Loucy (cell line): ENCODE measurements around the gene ACBD3.

Experiments
- H2AFZ ChIP-seq: fragments of 200-600 bp; sonication (generic); 2 replicates; pipeline ENCODE4 v1.6.0; 2016; ENCODE audit warnings: antibody characterized with exemption, mild to moderate bottlenecking, low read length, moderate library complexity
- H3F3A ChIP-seq: fragments of 200-600 bp; 2 replicates; pipeline ENCODE4 v1.6.0; 2016; ENCODE audit warnings: antibody characterized with exemption, low read depth, mild to moderate bottlenecking
- H3K27me3 ChIP-seq: fragments of 200-600 bp; sonication (generic); 2 replicates; pipeline ENCODE4 v1.6.1; 2014; ENCODE audit warnings: low read length, mild to moderate bottlenecking; ENCODE audit not compliant: insufficient read depth, poor library complexity, severe bottlenecking
- H3K36me3 ChIP-seq: fragments of 200-600 bp; sonication (generic); 2 replicates; pipeline ENCODE4 v1.6.1; 2016; ENCODE audit warnings: low read length; ENCODE audit not compliant: insufficient read depth
- H3K4me1 ChIP-seq: fragments of 200-600 bp; sonication (generic); 2 replicates; pipeline ENCODE4 v1.5.1; 2014; ENCODE audit warnings: low read length, mild to moderate bottlenecking; ENCODE audit not compliant: insufficient read depth, poor library complexity, severe bottlenecking
- H3K4me2 ChIP-seq: fragments of 200-600 bp; sonication (generic); 2 replicates; pipeline ENCODE4 v1.6.0; 2014; ENCODE audit warnings: antibody characterized with exemption, low read length, low read depth, mild to moderate bottlenecking; ENCODE audit not compliant: poor library complexity, severe bottlenecking
- H3K4me3 ChIP-seq: fragments of 200-600 bp; sonication (generic); 2 replicates; pipeline ENCODE4 v1.5.1; 2014; ENCODE audit warnings: low read length, mild to moderate bottlenecking, mixed read lengths; ENCODE audit not compliant: poor library complexity, severe bottlenecking
- H3K79me2 ChIP-seq: fragments of 200-600 bp; sonication (generic); 2 replicates; pipeline ENCODE4 v1.6.1; 2014; ENCODE audit warnings: low read length; ENCODE audit not compliant: insufficient read depth
- H3K9ac ChIP-seq: fragments of 200-600 bp; sonication (generic); 2 replicates; pipeline ENCODE4 v1.6.0; 2014; ENCODE audit warnings: mild to moderate bottlenecking, low read depth, low read length, moderate library complexity; ENCODE audit not compliant: poor library complexity, severe bottlenecking
- H3K9me2 ChIP-seq: fragments of 200-600 bp; sonication (generic); replicated peaks from 2 replicates; pipeline ENCODE4 v1.6.1; 2016; ENCODE audit warnings: low read depth, low read length, mixed read lengths
- H3K9me3 ChIP-seq: fragments of 200-600 bp; sonication (generic); 2 replicates; pipeline ENCODE4 v1.6.1; 2014; ENCODE audit warnings: mild to moderate bottlenecking, antibody characterized with exemption, low read length, low read depth; ENCODE audit not compliant: insufficient read depth
- H4K20me1 ChIP-seq: fragments of 200-600 bp; sonication (generic); 2 replicates; pipeline ENCODE4 v1.6.0; 2014; ENCODE audit warnings: antibody characterized with exemption, low read length, mild to moderate bottlenecking; ENCODE audit not compliant: insufficient read depth, poor library complexity, severe bottlenecking
- EZH2phosphoT487 ChIP-seq: fragments of 200-600 bp; IDR thresholded peaks from 2 replicates; pipeline ENCODE4 v1.6.1; 2018; ENCODE audit warnings: antibody characterized with exemption, mild to moderate bottlenecking, moderate library complexity, borderline replicate concordance
- TF ChIP-seq, protein P1 (sequence below): fragments of 200-600 bp; sonication (generic); conservative IDR thresholded peaks from 2 replicates; pipeline ENCODE4 v1.5.1; 2014; ENCODE audit warnings: mild to moderate bottlenecking, antibody characterized with exemption, low read length

ACBD3 gene

DNA sequence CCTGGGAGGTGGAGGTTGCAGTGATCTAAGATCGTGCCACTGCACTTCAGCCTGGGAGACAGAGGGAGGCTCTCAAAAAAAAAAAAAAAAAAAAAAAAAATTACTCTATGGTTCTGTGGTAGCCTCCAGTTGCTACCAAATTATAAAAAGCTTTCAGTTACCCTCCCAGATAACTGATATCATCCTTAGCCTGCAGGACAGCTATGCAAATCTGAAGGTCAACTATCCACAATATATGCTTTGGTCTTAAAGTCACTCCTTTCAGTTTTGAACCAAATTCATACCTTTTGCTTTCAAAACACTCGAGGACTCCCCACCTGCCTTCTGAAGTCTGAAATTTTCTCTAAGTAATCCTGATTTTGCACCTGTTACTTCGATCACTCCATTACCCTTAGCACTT is 40.1 kb upstream of the ACBD3 start:
- H3K4me1 ChIP-seq, result no peaks in the 10 kb centered on the region
- peaks cover 14% of the 10 kb centered on the region; the same call in 1 of the 2 replicates for H3K36me3 ChIP-seq
- no peaks in the 10 kb centered on the region for H3K9me2 ChIP-seq
- H2AFZ ChIP-seq, result no peak overlapping the region
- no peak overlapping the region for H3K4me3 ChIP-seq
- no peak overlapping the region for H3K4me2 ChIP-seq
- H3K9me3 ChIP-seq, result no peaks in the 10 kb centered on the region
- no peak overlapping the region for H3K9ac ChIP-seq
- H4K20me1 ChIP-seq, result no peaks in the 10 kb centered on the region
- no peaks in the 10 kb centered on the region for H3K27me3 ChIP-seq
- H3F3A ChIP-seq, result no peaks in the 10 kb centered on the region
- no peaks in the 10 kb centered on the region for H3K79me2 ChIP-seq
- TF ChIP-seq, protein P1, sequence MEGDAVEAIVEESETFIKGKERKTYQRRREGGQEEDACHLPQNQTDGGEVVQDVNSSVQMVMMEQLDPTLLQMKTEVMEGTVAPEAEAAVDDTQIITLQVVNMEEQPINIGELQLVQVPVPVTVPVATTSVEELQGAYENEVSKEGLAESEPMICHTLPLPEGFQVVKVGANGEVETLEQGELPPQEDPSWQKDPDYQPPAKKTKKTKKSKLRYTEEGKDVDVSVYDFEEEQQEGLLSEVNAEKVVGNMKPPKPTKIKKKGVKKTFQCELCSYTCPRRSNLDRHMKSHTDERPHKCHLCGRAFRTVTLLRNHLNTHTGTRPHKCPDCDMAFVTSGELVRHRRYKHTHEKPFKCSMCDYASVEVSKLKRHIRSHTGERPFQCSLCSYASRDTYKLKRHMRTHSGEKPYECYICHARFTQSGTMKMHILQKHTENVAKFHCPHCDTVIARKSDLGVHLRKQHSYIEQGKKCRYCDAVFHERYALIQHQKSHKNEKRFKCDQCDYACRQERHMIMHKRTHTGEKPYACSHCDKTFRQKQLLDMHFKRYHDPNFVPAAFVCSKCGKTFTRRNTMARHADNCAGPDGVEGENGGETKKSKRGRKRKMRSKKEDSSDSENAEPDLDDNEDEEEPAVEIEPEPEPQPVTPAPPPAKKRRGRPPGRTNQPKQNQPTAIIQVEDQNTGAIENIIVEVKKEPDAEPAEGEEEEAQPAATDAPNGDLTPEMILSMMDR, result no peak
- no peak for TF ChIP-seq EZH2phosphoT487

DNA sequence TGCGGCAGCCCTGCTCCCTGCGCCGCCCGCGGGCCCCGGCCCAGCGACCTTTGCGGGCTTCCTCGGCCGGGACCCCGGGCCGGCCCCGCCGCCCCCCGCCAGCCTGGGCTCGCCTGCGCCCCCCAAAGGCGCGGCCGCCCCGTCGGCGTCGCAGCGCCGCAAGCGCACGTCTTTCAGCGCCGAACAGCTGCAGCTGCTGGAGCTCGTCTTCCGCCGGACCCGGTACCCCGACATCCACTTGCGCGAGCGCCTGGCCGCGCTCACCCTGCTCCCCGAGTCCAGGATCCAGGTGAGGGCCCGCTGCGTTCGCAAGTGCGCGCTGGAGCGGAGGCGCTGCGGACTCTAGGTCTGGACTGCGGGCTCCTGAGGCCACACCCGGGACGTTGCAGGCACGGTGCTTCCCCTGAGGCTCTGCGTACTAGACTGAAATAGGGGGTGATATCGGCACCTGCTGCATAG is 37.3 kb upstream of the ACBD3 start:
- Histone ChIP-seq H4K20me1 (no peaks in the 10 kb centered on the region), H3K9me3 (no peaks in the 10 kb centered on the region), H3F3A (no peaks in the 10 kb centered on the region), H3K9ac (no peak overlapping the region), H3K27me3 (no peaks in the 10 kb centered on the region), H3K4me1 (no peaks in the 10 kb centered on the region), H3K9me2 (no peaks in the 10 kb centered on the region), H3K4me2 (no peak overlapping the region), H3K36me3 (no peaks in the 10 kb centered on the region; the same call in 1 of the 2 replicates), H3K4me3 (no peak overlapping the region), H2AFZ (no peak overlapping the region), H3K79me2 (no peaks in the 10 kb centered on the region)
- TF ChIP-seq EZH2phosphoT487, result no peak
- TF ChIP-seq, protein P1, result no peak

DNA sequence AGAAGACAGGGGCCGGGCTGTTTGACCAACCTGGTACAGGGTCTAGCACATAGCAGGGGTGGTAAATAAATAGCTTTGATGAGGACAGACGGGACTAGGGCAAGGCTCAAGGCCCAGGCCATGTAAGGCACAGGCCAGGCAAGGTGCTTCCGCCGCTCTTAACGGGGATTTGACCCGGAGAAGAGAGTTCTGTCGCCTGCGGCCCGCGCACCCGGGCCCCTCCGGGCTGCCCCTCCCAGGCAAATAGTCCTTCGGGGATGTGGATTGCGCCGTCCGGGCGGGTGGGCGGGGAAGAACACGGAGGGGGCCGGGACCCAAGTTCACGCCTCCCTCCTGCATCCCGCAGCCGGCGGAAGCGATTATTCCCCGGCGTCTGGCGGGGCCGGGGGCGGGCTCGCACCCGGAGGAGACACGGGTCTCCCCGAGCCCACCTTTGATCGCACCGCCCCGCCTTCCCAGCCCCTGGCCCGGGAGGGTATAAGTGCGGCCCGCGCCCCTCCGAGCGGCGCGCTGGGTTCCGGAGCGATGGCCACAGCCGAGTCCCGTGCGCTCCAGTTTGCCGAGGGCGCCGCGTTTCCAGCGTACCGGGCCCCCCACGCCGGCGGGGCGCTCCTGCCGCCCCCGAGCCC is 36.7 kb upstream of the ACBD3 start, which contains the start of gene MIXL1:
TSS of gene MIXL1 (plus strand) at position 508 of the 629 bp plus-strand sequence. CDS start at position 526, 18 bp downstream.
- no peak within 1 kb of the TSS for H3K9ac ChIP-seq
- no peaks in the 10 kb centered on the region for H3K4me1 ChIP-seq
- H3F3A ChIP-seq, result no peaks in the 10 kb centered on the region
- no peak within 1 kb of the TSS for H3K4me2 ChIP-seq
- H2AFZ ChIP-seq, result no peak within 1 kb of the TSS
- no peaks in the 10 kb centered on the region for H3K9me2 ChIP-seq
- no peaks in the 10 kb centered on the region for H3K9me3 ChIP-seq
- no peaks in the 10 kb centered on the region for H3K79me2 ChIP-seq
- H4K20me1 ChIP-seq, result no peaks in the 10 kb centered on the region
- no peaks in the 10 kb centered on the region for H3K36me3 ChIP-seq
- TF ChIP-seq EZH2phosphoT487, result no peak
- TF ChIP-seq, protein P1, result no peak
- H3K27me3 ChIP-seq, result no peaks in the 10 kb centered on the region
- H3K4me3 ChIP-seq, result no peak within 1 kb of the TSS
